Tibial nerve (tissue), 4 donors: ENCODE results near the gene NOC4L. TPM values are rescaled to one million over a fixed set of nuclear protein-coding genes. Genes with fewer than 3 reads are reported as not detected.

ENCODE experiments used
- DNase-seq, 2 donors: peaks; one replicate each; pipeline ENCODE4 v3.0.0-alpha.2; 2019; ENCODE audit warnings: low spot score in 2 of 2
- H3K27ac ChIP-seq, 4 donors: fragments of 200-600 bp; sonication (generic) in 3 of 4; one replicate each; pipeline ENCODE4 v1.5.1; 2017 to 2019; ENCODE audit warnings: mild to moderate bottlenecking in 1 of 4
- H3K27me3 ChIP-seq, 2 donors: fragments of 200-600 bp; sonication (generic) in 1 of 2; one replicate each; pipeline versions ENCODE4 v1.5.1 to v1.6.0; 2017 to 2019
- H3K36me3 ChIP-seq, 3 donors: fragments of 200-600 bp; sonication (generic); one replicate each; pipeline ENCODE4 v1.5.1; 2018 to 2019
- H3K4me1 ChIP-seq, 4 donors: fragments of 200-600 bp; sonication (generic) in 3 of 4; one replicate each; pipeline ENCODE4 v1.5.1; 2017 to 2019
- H3K4me3 ChIP-seq, 4 donors: fragments of 200-600 bp; sonication (generic) in 3 of 4; one replicate each; pipeline ENCODE4 v1.5.1; 2017 to 2019; ENCODE audit warnings: mild to moderate bottlenecking in 1 of 4, moderate library complexity in 1 of 4
- H3K9me3 ChIP-seq, 4 donors: fragments of 200-600 bp; sonication (generic) in 3 of 4; one replicate each; pipeline ENCODE4 v1.5.1; 2017 to 2019
- CTCF ChIP-seq, 5 experiments: fragments of 200-600 bp in 3 of 5; fragments of 450-650 bp in 2 of 5; sonication (generic) in 3 of 5; IDR thresholded peaks; one replicate each; pipeline ENCODE4 v1.5.1; 2016 to 2019; ENCODE audit warnings: antibody characterized with exemption in 5 of 5, mild to moderate bottlenecking in 3 of 5, moderate library complexity in 2 of 5
- EP300 ChIP-seq, 2 donors: sonication (generic); formaldehyde crosslinking; IDR thresholded peaks; one replicate each; pipeline ENCODE4 v1.6.1; 2017; ENCODE audit warnings: antibody characterized with exemption in 2 of 2, mild to moderate bottlenecking in 1 of 2
- POLR2A ChIP-seq, 2 donors: fragments of 450-650 bp; IDR thresholded peaks; one replicate each; pipeline ENCODE4 v1.6.1; 2017; ENCODE audit warnings: antibody characterized with exemption in 2 of 2, mild to moderate bottlenecking in 2 of 2, moderate library complexity in 2 of 2
- WGBS, 2 donors: methylation state at CpG; one replicate each; pipeline ENCODE4 v1.1.5; 2018; 5-methylcytosine and 5-hydroxymethylcytosine counted together
- total RNA-seq, 4 donors: library from RNA; depleted of rRNA; stranded (reverse); fragments of >200 nt; gene quantifications; one replicate each; pipeline ENCODE4 v1.1.0, GENCODE V29; 2016

Gene NOC4L
- total RNA-seq, 4 donors from 2014 or later, result 8.2 to 24.9 (median 17.0) TPM

DNA sequence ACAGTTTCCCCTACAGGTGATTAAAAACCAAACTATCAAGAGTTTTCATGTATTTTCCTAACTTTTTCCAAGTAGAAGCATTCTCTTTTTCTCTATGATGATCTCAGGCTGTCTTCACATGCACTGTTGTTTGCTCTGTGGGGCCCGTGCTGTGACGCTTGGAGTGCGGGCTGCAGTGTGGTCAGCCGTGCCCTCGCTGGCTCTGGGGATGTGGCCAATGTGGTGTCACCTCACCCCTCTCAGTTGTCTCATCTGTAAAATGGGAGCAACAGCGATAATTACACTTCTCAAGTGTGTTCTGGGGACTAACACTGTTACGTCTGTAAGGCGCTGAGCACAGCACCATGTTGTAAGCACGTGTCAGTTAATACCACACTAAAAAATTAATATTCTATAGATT, 28.8 kb upstream of the NOC4L start:
- Histone ChIP-seq H3K9me3 (no peaks in the 10 kb centered on the region), H3K27me3 (no peaks in the 10 kb centered on the region), H3K4me3 (no peak overlapping the region), H3K4me1 (no peaks in the 10 kb centered on the region), H3K27ac (no peak overlapping the region), H3K36me3 (peaks cover 0 to 92% (median 0%) of the 10 kb centered on the region in 3 donors)
- no peak for DNase-seq
- WGBS, 2 donors, result 86 to 96% methylated on average over 9 of the region's 9 CpGs
- TF ChIP-seq CTCF (IDR thresholded peaks at IDR 0.05) (no peak), POLR2A (IDR thresholded peaks at IDR 0.05) (no peak)

GRCh38 chr12:132116709-132117557, 27.3 kb upstream of the NOC4L start:
- WGBS, 2 donors, result 96 to 97% methylated on average over 56 to 58 of the region's 58 CpGs
- H3K27ac ChIP-seq, result no peak overlapping the region
- no peaks in the 10 kb centered on the region for H3K4me1 ChIP-seq
- H3K27me3 ChIP-seq, result no peaks in the 10 kb centered on the region
- H3K36me3 ChIP-seq, result peaks cover 0 to 92% (median 0%) of the 10 kb centered on the region in 3 donors
- H3K9me3 ChIP-seq, result no peaks in the 10 kb centered on the region
- DNase-seq, result no peak
- no peak overlapping the region for H3K4me3 ChIP-seq
- TF ChIP-seq CTCF (IDR thresholded peaks at IDR 0.05) (no peak), POLR2A (IDR thresholded peaks at IDR 0.05) (no peak), EP300 (IDR thresholded peaks at IDR 0.05) (no peak)

- WGBS, 2 donors, result 85 to 88% methylated on average over 5 to 10 of the region's 10 CpGs
- Histone ChIP-seq H3K4me3 (no peak overlapping the region), H3K9me3 (no peaks in the 10 kb centered on the region), H3K4me1 (no peaks in the 10 kb centered on the region), H3K27me3 (no peaks in the 10 kb centered on the region), H3K27ac (no peak overlapping the region), H3K36me3 (peaks cover 0 to 96% (median 0%) of the 10 kb centered on the region in 3 donors)
- TF ChIP-seq CTCF (IDR thresholded peaks at IDR 0.05) (no peak), EP300 (IDR thresholded peaks at IDR 0.05) (no peak), POLR2A (IDR thresholded peaks at IDR 0.05) (no peak)
- no peak for DNase-seq
These were observed 26.7 kb upstream of the NOC4L start for GRCh38 chr12:132117558-132117875.

- WGBS, 2 donors, result 72 to 89% methylated on average over 18 to 21 of the region's 22 CpGs
- Histone ChIP-seq H3K4me1 (no peaks in the 10 kb centered on the region), H3K9me3 (no peaks in the 10 kb centered on the region), H3K36me3 (peaks cover 0 to 97% (median 0%) of the 10 kb centered on the region in 3 donors), H3K4me3 (no peak overlapping the region), H3K27me3 (no peaks in the 10 kb centered on the region), H3K27ac (no peak overlapping the region)
- no peak for DNase-seq
- no peak for TF ChIP-seq EP300 (IDR thresholded peaks at IDR 0.05)
- TF ChIP-seq CTCF (IDR thresholded peaks at IDR 0.05), result no peak
- no peak for TF ChIP-seq POLR2A (IDR thresholded peaks at IDR 0.05)
These were observed 25.4 kb upstream of the NOC4L start for GRCh38 chr12:132118876-132119275.

- Histone ChIP-seq H3K36me3 (peaks cover 0 to 97% (median 5%) of the 10 kb centered on the region in 3 donors), H3K27ac (no peak overlapping the region), H3K9me3 (no peaks in the 10 kb centered on the region), H3K4me1 (no peaks in the 10 kb centered on the region), H3K27me3 (no peaks in the 10 kb centered on the region), H3K4me3 (no peak overlapping the region)
- WGBS, 2 donors, result 76 to 80% methylated on average over 14 of the region's 14 CpGs
- no peak for DNase-seq
- no peak for TF ChIP-seq POLR2A (IDR thresholded peaks at IDR 0.05)
- no peak for TF ChIP-seq EP300 (IDR thresholded peaks at IDR 0.05)
- no peak for TF ChIP-seq CTCF (IDR thresholded peaks at IDR 0.05)
These were observed 23.0 kb upstream of the NOC4L start for GRCh38 chr12:132121283-132121682.
